ENCODE data around the gene NOTUM.

The NOTUM gene

GRCh38 chr17:81931189-81931556, 29.8 kb downstream of the NOTUM start (continued):
- no peak for TF ChIP-seq MYNN (tag by site-specific recombination; IDR thresholded peaks at IDR 0.05; ENCODE audit: borderline replicate concordance)
- TF ChIP-seq ZNF223 (tag by site-specific recombination; IDR thresholded peaks at IDR 0.05): no peak
- no peak for TF ChIP-seq ZNF26 (tag by site-specific recombination; IDR thresholded peaks at IDR 0.05)
- TF ChIP-seq ZNF133 (tag by site-specific recombination; IDR thresholded peaks at IDR 0.05): no peak
- TF ChIP-seq ZSCAN4 (tag by site-specific recombination; IDR thresholded peaks at IDR 0.05): no peak
- TF ChIP-seq TSHZ1 (tag by site-specific recombination; IDR thresholded peaks at IDR 0.05; ENCODE audit: borderline replicate concordance): no peak
- TF ChIP-seq ZNF19 (tag by site-specific recombination; IDR thresholded peaks at IDR 0.05; ENCODE audit: low read depth): no peak
- TF ChIP-seq KLF16 (tag by site-specific recombination; IDR thresholded peaks at IDR 0.05): no peak
- TF ChIP-seq MZF1 (tag by site-specific recombination; IDR thresholded peaks at IDR 0.05; ENCODE audit: borderline replicate concordance): no peak
- TF ChIP-seq ZBTB1 (tag by site-specific recombination; IDR thresholded peaks at IDR 0.05): no peak
- no peak for TF ChIP-seq ZSCAN5A (tag by site-specific recombination; IDR thresholded peaks at IDR 0.05)
- TF ChIP-seq ZNF324 (tag by site-specific recombination; IDR thresholded peaks at IDR 0.05): no peak
- TF ChIP-seq ZFP3 (tag by site-specific recombination; IDR thresholded peaks at IDR 0.05; ENCODE audit: low read depth): no peak

GRCh38 chr17:81930142-81931125, 30.6 kb downstream of the NOTUM start:
- H3K4me3 ChIP-seq (ENCODE audit: low read depth, low read length): no peak overlapping the region
- peaks cover 0 to 13% of the 10 kb centered on the region in 2 experiments; a peak in 1 of 3 replicates for H3K36me3 ChIP-seq (ENCODE audit: control insufficient read depth in 2 of 2, insufficient read depth in 1 of 2, low read length in 2 of 2)
- H3K4me1 ChIP-seq (ENCODE audit: control insufficient read depth, insufficient read depth, low read length): peaks cover 3% of the 10 kb centered on the region; the same call in 1 of the 2 replicates
- no peak overlapping the region for H3K27ac ChIP-seq (ENCODE audit: extremely low read depth, low read depth, low read length)
- CTCF ChIA-PET: interaction anchor here (1.0 to 1.1 kb wide), 2 partner anchors 23 to 92 kb away, joined by 4 read pairs; no protein-coding TSS in a partner anchor
- H3K9me3 ChIP-seq (ENCODE audit: control insufficient read depth, insufficient read depth, low read depth, low read length): no peaks in the 10 kb centered on the region
- POLR2A ChIA-PET: interaction anchor here (0.5 to 1.5 kb wide), 8 partner anchors 13 to 372 kb away, joined by 3 to 6 read pairs (median 4); no protein-coding TSS in a partner anchor
- TF ChIP-seq SCRT1 (tag by site-specific recombination; IDR thresholded peaks at IDR 0.05; ENCODE audit: borderline replicate concordance) (peak; percentile 56; the same call in 1 of the 2 replicates), TCF7L2 (IDR thresholded peaks at IDR 0.05; ENCODE audit: borderline replicate concordance, low read depth, low read length) (no peak), GLIS1 (tag by site-specific recombination; IDR thresholded peaks at IDR 0.05) (peak; percentile 96), ZNF174 (tag by site-specific recombination; IDR thresholded peaks at IDR 0.05) (no peak), PRDM10 (tag by site-specific recombination; IDR thresholded peaks at IDR 0.05) (peak; percentile 73), PATZ1 (tag by site-specific recombination; IDR thresholded peaks at IDR 0.05) (peak; percentile 36; the same call in 1 of the 2 replicates), SCRT2 (tag by site-specific recombination; IDR thresholded peaks at IDR 0.05) (peak; percentile 57)

All from HEK293 (cell line).